Globus pallidus (tissue), 1 donor: ENCODE data around the gene PTGES3L.
A peak's percentile ranks its signal among the peaks of the same experiment; 100 is the strongest.
"Not testable (repeated sequence)": the region's sequence is repeated elsewhere in the genome, so short reads cannot be mapped to it uniquely, and the experiment has no call there.

Experiments
- DNase-seq: peaks from one replicate; pipeline ENCODE4 v3.0.0-alpha.2; 2015; ENCODE audit warnings: low spot score

The PTGES3L gene

GRCh38 chr17:42980274-42980765 lies 440 bp upstream of the PTGES3L start, which contains the start of gene RUNDC1:
Gene RUNDC1 (plus strand): TSS chr17:42980565. CDS start chr17:42980577, 12 bp downstream.
- DNase-seq, result peak; percentile 84

DNA sequence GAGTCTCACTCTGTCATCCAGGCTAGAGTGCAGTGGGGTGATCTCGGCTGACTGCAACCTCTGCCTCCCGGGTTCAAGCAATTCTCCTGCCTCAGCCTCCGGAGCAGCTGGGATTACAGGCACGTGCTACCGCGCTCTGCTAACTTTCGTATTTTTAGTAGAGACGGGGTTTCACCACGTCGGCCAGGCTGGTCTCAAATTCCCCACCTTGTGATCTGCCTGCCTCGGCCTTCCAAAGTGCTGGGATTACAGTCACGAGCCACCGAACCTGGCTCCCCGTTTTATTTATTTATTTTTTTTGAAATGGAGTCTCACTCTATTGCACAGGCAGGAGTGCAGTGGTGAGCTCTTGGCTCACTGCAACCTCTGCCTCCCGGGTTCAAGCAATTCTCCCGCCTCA lies 4.2 kb downstream of the PTGES3L start:
- not testable (repeated sequence) for DNase-seq

DNA sequence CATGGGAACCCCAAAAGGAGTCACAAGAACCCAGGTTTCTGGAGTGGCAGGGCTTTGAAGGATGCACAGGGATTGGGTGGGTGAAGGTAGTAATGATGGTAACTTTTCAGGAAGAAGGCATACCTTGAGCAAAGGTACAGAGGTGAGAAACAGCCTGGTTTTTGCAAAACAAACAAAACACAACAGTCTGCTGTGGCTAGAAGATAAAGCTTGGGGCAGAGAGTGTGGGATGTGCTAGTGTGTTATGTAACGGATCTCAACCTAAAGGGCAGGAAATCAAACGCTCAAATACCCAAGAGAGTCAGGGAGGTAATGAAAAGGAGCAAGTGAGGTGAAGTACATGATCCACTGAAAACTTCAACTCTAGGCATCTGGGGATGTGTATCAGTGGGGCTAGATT lies 4.6 kb downstream of the PTGES3L start:
- DNase-seq, result no peak

DNA sequence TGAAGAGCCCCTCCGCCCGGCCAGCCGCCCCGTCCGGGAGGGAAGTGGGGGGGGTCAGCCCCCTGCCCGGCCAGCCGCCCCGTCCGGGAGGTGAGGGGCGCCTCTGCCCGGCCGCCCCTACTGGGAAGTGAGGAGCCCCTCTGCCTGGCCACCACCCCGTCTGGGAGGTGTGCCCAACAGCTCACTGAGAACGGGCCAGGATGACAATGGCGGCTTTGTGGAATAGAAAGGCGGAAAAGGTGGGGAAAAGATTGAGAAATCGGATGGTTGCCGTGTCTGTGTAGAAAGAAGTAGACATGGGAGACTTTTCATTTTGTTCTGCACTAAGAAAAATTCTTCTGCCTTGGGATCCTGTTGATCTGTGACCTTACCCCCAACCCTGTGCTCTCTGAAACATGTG lies 6.6 kb downstream of the PTGES3L start:
- not testable (repeated sequence) for DNase-seq

DNA sequence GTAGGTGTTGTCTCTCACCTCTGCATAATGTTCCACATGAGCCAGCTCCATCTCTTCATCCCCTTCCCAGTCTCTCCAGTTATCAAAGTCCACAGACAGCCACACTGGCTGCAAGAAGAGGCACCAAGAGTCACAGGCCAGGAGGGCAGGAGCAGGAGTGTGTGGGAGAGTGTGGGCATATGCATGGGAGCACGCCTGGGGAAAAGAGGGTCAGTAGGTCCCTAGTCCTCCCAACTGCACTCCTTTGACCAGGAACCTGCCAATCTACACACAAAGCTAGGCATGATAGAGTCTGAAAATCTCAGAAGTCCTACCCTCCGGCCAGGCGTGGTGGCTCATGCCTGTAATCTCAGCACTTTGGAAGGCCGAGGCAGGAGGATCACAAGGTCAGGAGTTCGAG lies 8.3 kb downstream of the PTGES3L start:
- no peak for DNase-seq

DNA sequence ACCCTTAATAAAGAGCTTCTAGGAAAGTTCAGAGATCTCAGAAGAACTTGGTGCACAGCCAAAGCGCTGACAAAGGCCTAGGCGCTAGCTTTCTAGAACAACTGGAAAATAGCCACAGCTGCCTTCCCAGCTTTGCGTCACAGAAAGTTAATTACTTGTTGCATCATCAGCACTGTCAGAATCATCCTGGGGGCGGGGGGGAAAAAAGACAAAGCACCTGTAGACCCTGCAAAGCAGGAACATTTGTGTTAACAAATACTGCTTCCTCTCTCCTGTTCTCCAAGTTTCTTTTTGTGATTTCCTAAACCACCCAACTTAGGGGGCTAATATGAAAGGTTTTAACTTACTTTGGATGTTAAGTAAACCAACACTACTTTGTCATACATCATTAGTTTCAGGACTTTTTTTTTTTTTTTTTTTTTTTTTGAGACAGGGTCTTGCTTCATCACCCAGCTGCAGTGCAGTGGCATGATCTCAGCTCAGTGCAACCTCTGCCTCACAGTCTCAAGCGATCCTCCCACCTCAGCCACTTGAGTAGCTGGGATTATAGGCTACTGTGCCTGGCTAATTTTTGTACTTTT lies 10.8 kb downstream of the PTGES3L start:
- no peak for DNase-seq

- DNase-seq, result no peak
Observed at GRCh38 chr17:42967925-42968324, 12.0 kb downstream of the PTGES3L start.

- peak; percentile 87 for DNase-seq
Observed at GRCh38 chr17:42964161-42964932, 15.5 kb downstream of the PTGES3L start, which contains the start of gene AARSD1. Gene AARSD1 (minus strand): TSS chr17:42964454. CDS start chr17:42964440, 14 bp downstream.

- DNase-seq, result no peak
Observed at GRCh38 chr17:42953669-42954068, 26.2 kb downstream of the PTGES3L start.

GRCh38 chr17:42950044-42950783 lies 29.7 kb downstream of the PTGES3L start:
- no peak for DNase-seq

DNA sequence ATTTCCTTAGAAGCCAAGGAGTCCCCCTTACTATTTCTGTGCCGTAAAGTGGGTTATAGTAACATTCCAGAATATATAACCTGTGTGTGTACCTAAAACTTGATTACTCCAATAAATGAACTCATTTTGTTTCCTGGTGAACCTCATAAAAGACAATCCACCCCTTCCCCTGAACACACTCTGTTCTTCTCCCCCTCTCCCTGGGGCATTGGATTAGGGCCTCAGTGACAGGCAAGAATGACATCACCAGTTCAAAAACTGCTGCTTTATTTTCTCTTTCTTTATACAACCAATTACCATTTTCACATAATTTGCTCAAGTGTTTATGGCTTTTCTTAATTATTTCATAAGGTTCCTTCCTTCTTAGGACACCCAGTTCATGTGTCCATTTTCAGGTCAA lies 33.1 kb downstream of the PTGES3L start:
- no peak for DNase-seq

DNA sequence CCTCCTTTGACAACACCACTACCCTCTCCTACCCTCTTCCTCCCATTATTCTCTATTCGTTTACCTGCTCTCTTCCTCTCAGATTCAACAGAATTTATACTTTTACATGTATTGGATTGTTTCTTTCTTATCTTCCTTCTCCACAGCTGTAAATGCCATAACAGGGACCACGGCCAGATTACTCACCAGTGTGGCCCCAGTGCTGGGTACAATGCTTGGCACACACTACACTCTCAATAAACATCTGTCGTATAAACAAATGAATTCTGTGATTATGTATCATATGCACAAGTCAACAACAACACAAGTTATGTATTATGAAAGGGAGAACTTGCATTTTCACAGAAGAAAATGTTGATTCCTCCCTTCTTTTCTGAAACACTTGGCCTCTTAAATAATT lies 35.7 kb downstream of the PTGES3L start:
- no peak for DNase-seq

DNA sequence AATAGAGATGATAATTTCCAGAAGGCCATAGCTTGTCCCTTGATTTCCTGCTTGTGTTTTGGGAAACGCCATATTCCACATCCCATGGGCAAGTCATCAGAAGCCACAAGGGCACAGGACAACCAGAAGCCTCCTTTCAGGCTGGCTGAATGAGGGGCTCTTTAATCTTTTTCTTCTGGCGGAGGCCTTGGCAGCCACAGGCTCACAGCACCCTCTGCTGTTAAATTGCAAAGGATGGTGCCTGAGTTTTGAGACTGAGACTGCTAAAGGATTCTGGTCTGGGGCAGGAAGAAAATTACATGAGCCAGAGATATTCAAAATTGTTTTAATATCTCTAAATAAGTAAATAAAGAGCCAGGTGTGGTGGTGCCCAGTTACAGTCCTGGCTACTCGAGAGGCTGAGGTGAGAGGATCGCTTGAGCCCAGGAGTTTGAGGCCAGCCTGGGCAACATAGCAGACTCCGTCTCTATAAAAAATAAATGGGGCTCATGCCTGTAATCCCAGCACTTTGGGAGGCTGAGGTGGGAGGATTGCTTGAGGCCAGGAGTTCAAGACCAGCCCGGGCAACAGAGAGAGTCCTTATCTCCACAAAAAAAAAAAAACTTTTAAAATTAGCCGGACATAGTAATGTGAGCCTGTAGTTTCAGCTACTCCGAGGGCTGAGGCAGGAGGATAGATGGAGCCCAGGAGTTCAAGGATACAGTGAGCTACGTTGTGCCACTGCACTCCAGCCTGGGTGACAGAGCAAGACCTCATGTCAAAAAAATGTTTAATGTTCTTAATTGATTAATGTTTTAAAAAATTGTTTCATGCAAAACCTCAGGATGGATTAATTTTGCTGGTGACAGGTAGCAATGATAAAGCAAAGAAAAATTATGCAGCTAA lies 41.9 kb downstream of the PTGES3L start:
- DNase-seq, result peak; percentile 35

DNA sequence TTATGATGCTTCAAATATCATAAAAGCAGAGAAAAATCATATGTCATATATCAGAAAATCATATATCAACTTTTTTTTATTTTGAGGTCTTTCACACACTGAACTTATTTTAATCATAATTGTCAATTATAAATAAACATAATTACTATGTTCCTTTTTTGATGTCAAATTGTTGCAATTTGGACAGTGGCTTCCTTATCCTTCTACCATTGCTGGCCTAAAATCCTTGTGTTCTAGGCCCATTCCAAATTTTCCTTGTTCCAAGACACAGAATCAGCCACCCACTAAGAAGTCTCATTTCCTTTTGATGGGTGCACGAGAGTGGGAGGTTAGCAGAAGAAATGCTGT lies 50.4 kb downstream of the PTGES3L start:
- DNase-seq, result no peak

- peak; percentile 11 for DNase-seq
Observed at GRCh38 chr17:42928714-42929496, 51.0 kb downstream of the PTGES3L start.

DNA sequence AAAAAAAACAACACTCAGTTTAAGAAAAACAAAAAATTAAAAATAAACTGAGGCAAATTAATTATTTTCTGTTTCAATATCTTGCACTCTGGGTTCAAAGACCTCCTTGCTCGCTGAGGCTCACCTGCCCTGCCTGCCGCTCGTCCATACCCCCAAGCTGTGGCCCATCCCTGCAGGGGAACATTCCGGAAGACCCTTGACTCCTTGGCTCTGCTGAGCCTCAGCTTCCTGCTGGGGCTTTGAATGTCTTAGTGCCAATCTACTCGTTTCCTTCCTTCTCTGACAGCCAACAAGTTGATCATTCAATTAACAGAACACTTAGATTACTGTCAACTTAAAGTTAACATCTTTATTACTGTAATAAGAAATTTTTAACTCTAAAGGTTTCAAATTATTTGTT lies 55.0 kb downstream of the PTGES3L start:
- DNase-seq, result no peak

DNA sequence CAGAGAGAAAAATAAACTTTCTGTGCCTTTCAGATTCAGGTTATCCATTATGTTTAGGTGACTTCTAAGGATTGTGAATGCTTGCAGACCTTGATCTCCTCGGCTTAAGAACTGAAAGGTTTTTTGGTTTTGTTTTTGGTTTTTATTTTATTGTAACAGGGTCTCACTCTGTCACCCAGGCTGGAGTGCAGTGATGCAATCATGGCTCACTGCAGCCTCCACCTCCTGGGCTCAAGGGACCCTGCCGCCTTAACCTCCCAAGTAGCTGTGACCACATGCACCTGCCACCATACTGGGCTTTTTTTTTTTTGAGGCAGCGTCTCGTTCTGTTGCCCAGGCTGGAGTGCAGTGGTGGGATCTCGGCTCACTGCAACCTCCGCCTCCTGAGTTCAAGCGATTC lies 56.4 kb downstream of the PTGES3L start:
- not testable (repeated sequence) for DNase-seq

- no peak for DNase-seq
Observed at GRCh38 chr17:42922294-42922693, 57.6 kb downstream of the PTGES3L start.

GRCh38 chr17:42920922-42921321 lies 59.0 kb downstream of the PTGES3L start:
- no peak for DNase-seq

GRCh38 chr17:42920106-42920900 lies 59.6 kb downstream of the PTGES3L start:
- DNase-seq, result no peak
